K562 (cell line): Measurements from ENCODE around the gene TIMM8A. TPM values are rescaled to one million over a fixed set of nuclear protein-coding genes. Genes with fewer than 3 reads are reported as not detected.
A peak's percentile ranks its signal among the peaks of the same experiment; 100 is the strongest.

Experiments
- CBX1 ChIP-seq: sonication (generic); IDR thresholded peaks from 2 replicates; pipeline ENCODE4 v1.6.1; 2016; ENCODE audit warnings: antibody characterized with exemption, low read depth, mild to moderate bottlenecking
- CHCHD3 ChIP-seq: fragments of 250-450 bp; sonication (Bioruptor Pico); IDR thresholded peaks from 2 replicates; pipeline ENCODE4 v2.1.2; 2022; ENCODE audit warnings: mild to moderate bottlenecking
- HDAC3 ChIP-seq: fragments of 450-650 bp; IDR thresholded peaks from 2 replicates; pipeline ENCODE4 v1.6.1; 2018; ENCODE audit warnings: borderline replicate concordance, mild to moderate bottlenecking, moderate library complexity; ENCODE audit not compliant: partially characterized antibody
- HNRNPUL1 ChIP-seq: fragments of 200-400 bp; formaldehyde crosslinking; IDR thresholded peaks from 2 replicates; pipeline ENCODE4 v1.6.1; 2017; ENCODE audit warnings: low read length
- HSF4 ChIP-seq: fragments of 250-450 bp; sonication (Bioruptor Pico); IDR thresholded peaks from 2 replicates; pipeline ENCODE4 v2.1.2; 2022; ENCODE audit warnings: mild to moderate bottlenecking, moderate library complexity, borderline replicate concordance
- NUFIP1 ChIP-seq: fragments of 450-650 bp; IDR thresholded peaks from 2 replicates; pipeline ENCODE4 v1.6.1; 2018; ENCODE audit not compliant: partially characterized antibody
- SIN3A ChIP-seq, 2 experiments: fragments of 150-350 bp in 1 of 2; IDR thresholded peaks; 2 replicates each; pipeline ENCODE4 v1.6.1; 2011 to 2016; ENCODE audit warnings: borderline replicate concordance in 2 of 2, low read depth in 2 of 2, low read length in 2 of 2, mild to moderate bottlenecking in 2 of 2, moderate library complexity in 2 of 2; ENCODE audit not compliant: control insufficient read depth in 1 of 2
- SRSF1 ChIP-seq: fragments of 200-400 bp; formaldehyde crosslinking; IDR thresholded peaks from 2 replicates; pipeline ENCODE4 v1.6.1; 2017; ENCODE audit warnings: mild to moderate bottlenecking, low read depth, low read length, moderate library complexity
- XRCC4 ChIP-seq: IDR thresholded peaks from one replicate; pipeline ENCODE4 v1.6.1; 2011; ENCODE audit not compliant: insufficient read depth, insufficient read length; ENCODE audit errors: extremely low read depth
- ZNF551 ChIP-seq: fragments of 250-450 bp; sonication (Bioruptor Pico); IDR thresholded peaks from 2 replicates; pipeline ENCODE4 v1.5.0; 2021; ENCODE audit warnings: mild to moderate bottlenecking, moderate library complexity
- polyA plus RNA-seq, 8 experiments: library from polyadenylated mRNA; depleted of rRNA in 4 of 8; stranded (reverse) in 5 of 8; unstranded in 3 of 8; fragments of >200 nt; fragmentation: Nextera tagmentation in 2 of 8; fragmentation: Illumina TruSeq in 1 of 8; extraction: Ambion mirVana in 2 of 8; extraction: Trizol in 1 of 8; gene quantifications; 2 replicates each; pipeline versions ENCODE4 v1.2.1 to v1.2.3, GENCODE V29; 2011 to 2014; ENCODE audit warnings: inconsistent platforms in 1 of 8, missing spikeins in 1 of 8
- total RNA-seq, 7 experiments: library from RNA; depleted of rRNA in 6 of 7; stranded (reverse); fragments of >200 nt in 6 of 7; fragmentation: Illumina TruSeq in 2 of 7; extraction: Trizol in 2 of 7; gene quantifications; 2 replicates each; pipeline versions ENCODE4 v1.2.1 to v1.2.3, GENCODE V29; 2011 to 2021; ENCODE audit warnings: low replicate concordance in 1 of 7
- TF ChIP-seq, protein P1 (sequence below): fragments of 250-450 bp; sonication (Bioruptor Pico); IDR thresholded peaks from 2 replicates; pipeline ENCODE4 v1.8.0; 2021; ENCODE audit warnings: moderate library complexity, mild to moderate bottlenecking, inconsistent platforms
- TF ChIP-seq, protein P2 (sequence below): fragments of 250-450 bp; sonication (Bioruptor Pico); IDR thresholded peaks from 2 replicates; pipeline ENCODE4 v1.5.0; 2021
- TF ChIP-seq, protein P3 (sequence below), 2 experiments: IDR thresholded peaks; 2 replicates each; pipeline ENCODE4 v1.6.1; 2011; ENCODE audit warnings: borderline replicate concordance in 1 of 2, control low read depth in 1 of 2, low read depth in 1 of 2, low read length in 1 of 2, mild to moderate bottlenecking in 1 of 2, mixed read lengths in 1 of 2, moderate library complexity in 1 of 2; ENCODE audit not compliant: insufficient read depth in 1 of 2, insufficient read length in 1 of 2, poor library complexity in 1 of 2, severe bottlenecking in 1 of 2; ENCODE audit errors: extremely low read depth in 1 of 2
- TF ChIP-seq, protein P4 (sequence below): sonication (generic); formaldehyde crosslinking; IDR thresholded peaks from 2 replicates; pipeline ENCODE4 v1.8.0; 2022; ENCODE audit warnings: mild to moderate bottlenecking, missing genetic modification reagents

Gene TIMM8A
- total and polyA plus RNA-seq, 9 of the 15 experiments (the other 6 are each of a cell fraction or from before 2014, with no cell fraction given): 10.9 to 132 (median 41.1) TPM

- TF ChIP-seq, protein P1, sequence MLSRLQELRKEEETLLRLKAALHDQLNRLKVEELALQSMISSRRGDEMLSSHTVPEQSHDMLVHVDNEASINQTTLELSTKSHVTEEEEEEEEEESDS (CRISPR knock-in tag): no peak
- TF ChIP-seq CHCHD3 (CRISPR knock-in tag) (no peak), CBX1 (no peak), XRCC4 (no peak), NUFIP1 (no peak), SIN3A (IDR thresholded peaks at IDR 0.05; ENCODE audit: borderline replicate concordance in 2 of 2, control insufficient read depth in 1 of 2, low read depth in 2 of 2, low read length in 2 of 2) (peak in 1 of 2 experiments; percentile 72; a peak in 1 of 4 replicates), ZNF551 (CRISPR knock-in tag) (no peak), SRSF1 (no peak), HDAC3 (no peak), HNRNPUL1 (no peak), HSF4 (CRISPR knock-in tag) (no peak)
- TF ChIP-seq, protein P2, sequence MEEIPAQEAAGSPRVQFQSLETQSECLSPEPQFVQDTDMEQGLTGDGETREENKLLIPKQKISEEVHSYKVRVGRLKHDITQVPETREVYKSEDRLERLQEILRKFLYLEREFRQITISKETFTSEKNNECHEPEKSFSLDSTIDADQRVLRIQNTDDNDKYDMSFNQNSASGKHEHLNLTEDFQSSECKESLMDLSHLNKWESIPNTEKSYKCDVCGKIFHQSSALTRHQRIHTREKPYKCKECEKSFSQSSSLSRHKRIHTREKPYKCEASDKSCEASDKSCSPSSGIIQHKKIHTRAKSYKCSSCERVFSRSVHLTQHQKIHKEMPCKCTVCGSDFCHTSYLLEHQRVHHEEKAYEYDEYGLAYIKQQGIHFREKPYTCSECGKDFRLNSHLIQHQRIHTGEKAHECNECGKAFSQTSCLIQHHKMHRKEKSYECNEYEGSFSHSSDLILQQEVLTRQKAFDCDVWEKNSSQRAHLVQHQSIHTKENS (CRISPR knock-in tag): no peak
- TF ChIP-seq, protein P3, sequence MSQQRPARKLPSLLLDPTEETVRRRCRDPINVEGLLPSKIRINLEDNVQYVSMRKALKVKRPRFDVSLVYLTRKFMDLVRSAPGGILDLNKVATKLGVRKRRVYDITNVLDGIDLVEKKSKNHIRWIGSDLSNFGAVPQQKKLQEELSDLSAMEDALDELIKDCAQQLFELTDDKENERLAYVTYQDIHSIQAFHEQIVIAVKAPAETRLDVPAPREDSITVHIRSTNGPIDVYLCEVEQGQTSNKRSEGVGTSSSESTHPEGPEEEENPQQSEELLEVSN (IDR thresholded peaks at IDR 0.05; ENCODE audit: borderline replicate concordance in 1 of 2, extremely low read depth in 1 of 2, insufficient read depth in 1 of 2, insufficient read length in 1 of 2, low read depth in 1 of 2, low read length in 1 of 2, poor library complexity in 1 of 2, severe bottlenecking in 1 of 2): peak; percentile 86 to 89
- TF ChIP-seq, protein P4, sequence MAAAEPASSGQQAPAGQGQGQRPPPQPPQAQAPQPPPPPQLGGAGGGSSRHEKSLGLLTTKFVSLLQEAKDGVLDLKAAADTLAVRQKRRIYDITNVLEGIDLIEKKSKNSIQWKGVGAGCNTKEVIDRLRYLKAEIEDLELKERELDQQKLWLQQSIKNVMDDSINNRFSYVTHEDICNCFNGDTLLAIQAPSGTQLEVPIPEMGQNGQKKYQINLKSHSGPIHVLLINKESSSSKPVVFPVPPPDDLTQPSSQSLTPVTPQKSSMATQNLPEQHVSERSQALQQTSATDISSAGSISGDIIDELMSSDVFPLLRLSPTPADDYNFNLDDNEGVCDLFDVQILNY (CRISPR knock-in tag): no peak
These were observed at the start of gene TIMM8A (continued) for GRCh38 chrX:101348452-101349192.
